A673 (cell line): ENCODE results near the gene ST6GALNAC6. TPM values are rescaled to one million over a fixed set of nuclear protein-coding genes. Genes with fewer than 3 reads are reported as not detected.

ENCODE experiments used
- BruUV-seq: library from RNA; stranded (reverse); fragments of 400-500 nt; replicated peaks from 2 replicates; lab custom pipeline; 2021; lab: Mats Ljungman, UMichigan
- CTCF ChIA-PET: fragments of 300-600 bp; sonication (Branson Sonifier 250); formaldehyde crosslinking; loops from one replicate; lab custom pipeline; 2022; ENCODE audit warnings: antibody characterized with exemption; lab: Charles Lee
- POLR2A ChIA-PET: fragments of 300-600 bp; sonication (Branson Sonifier 250); formaldehyde crosslinking; loops from one replicate; lab custom pipeline; 2022; ENCODE audit warnings: antibody characterized with exemption; ENCODE audit not compliant: low non-redundant PET; lab: Charles Lee
- DNase-seq: peaks from one replicate; pipeline ENCODE4 v3.0.0-alpha.2; 2015; ENCODE audit warnings: low spot score
- H3K27ac ChIP-seq: fragments of 200-600 bp; sonication (generic); 2 replicates; pipeline ENCODE4 v1.5.1; 2016; ENCODE audit warnings: mixed run types, low read depth, mild to moderate bottlenecking, mixed read lengths, antibody characterized with exemption, low read length; ENCODE audit not compliant: poor library complexity, severe bottlenecking
- H3K27me3 ChIP-seq: fragments of 200-600 bp; sonication (generic); replicated peaks from 2 replicates; pipeline ENCODE4 v1.6.1; 2017; ENCODE audit warnings: mixed run types, low read depth, mild to moderate bottlenecking, mixed read lengths, antibody characterized with exemption, low read length; ENCODE audit not compliant: insufficient read depth, poor library complexity
- H3K36me3 ChIP-seq: fragments of 200-600 bp; sonication (generic); 2 replicates; pipeline ENCODE4 v1.6.1; 2016; ENCODE audit warnings: mixed run types, mild to moderate bottlenecking, mixed read lengths, antibody characterized with exemption, low read length; ENCODE audit not compliant: insufficient read depth, poor library complexity, severe bottlenecking
- H3K4me1 ChIP-seq: fragments of 200-600 bp; sonication (generic); 2 replicates; pipeline ENCODE4 v1.6.1; 2017; ENCODE audit warnings: mixed run types, mild to moderate bottlenecking, mixed read lengths, antibody characterized with exemption, low read length; ENCODE audit not compliant: insufficient read depth, poor library complexity, severe bottlenecking
- H3K4me3 ChIP-seq: fragments of 200-600 bp; sonication (generic); 2 replicates; pipeline ENCODE4 v1.5.1; 2016; ENCODE audit warnings: low read depth, mixed run types, mild to moderate bottlenecking, mixed read lengths, low read length; ENCODE audit not compliant: poor library complexity, severe bottlenecking
- H3K9me3 ChIP-seq: fragments of 200-600 bp; sonication (generic); 2 replicates; pipeline ENCODE4 v1.6.1; 2016; ENCODE audit warnings: mixed run types, low read depth, mild to moderate bottlenecking, mixed read lengths, antibody characterized with exemption, low read length; ENCODE audit not compliant: poor library complexity, severe bottlenecking
- EZH2 ChIP-seq: fragments of 200-600 bp; sonication (generic); IDR thresholded peaks from 2 replicates; pipeline ENCODE4 v1.6.1; 2017; ENCODE audit warnings: borderline replicate concordance, low read depth, mild to moderate bottlenecking, mixed read lengths, antibody characterized with exemption, low read length; ENCODE audit not compliant: poor library complexity, severe bottlenecking
- intact Hi-C: fragments of 100-400 bp; cut with micrococcal nuclease; formaldehyde crosslinking; loops from one replicate; pipeline ENCODE4 v1.10.0; 2022; ENCODE audit not compliant: unreplicated experiment
- total RNA-seq: library from RNA; stranded (reverse); gene quantifications from 2 replicates; pipeline ENCODE4 v1.2.3, GENCODE V29; 2021
- TF ChIP-seq, protein P1 (sequence below): fragments of 300-800, 200-600 bp; sonication (generic); conservative IDR thresholded peaks from 2 replicates; pipeline ENCODE4 v1.5.1; 2017; ENCODE audit warnings: low read depth, mild to moderate bottlenecking, antibody characterized with exemption, low read length, moderate library complexity, mixed read lengths

ST6GALNAC6 gene
- total RNA-seq, 1 experiment from 2014 or later, result 34.7 TPM

DNA sequence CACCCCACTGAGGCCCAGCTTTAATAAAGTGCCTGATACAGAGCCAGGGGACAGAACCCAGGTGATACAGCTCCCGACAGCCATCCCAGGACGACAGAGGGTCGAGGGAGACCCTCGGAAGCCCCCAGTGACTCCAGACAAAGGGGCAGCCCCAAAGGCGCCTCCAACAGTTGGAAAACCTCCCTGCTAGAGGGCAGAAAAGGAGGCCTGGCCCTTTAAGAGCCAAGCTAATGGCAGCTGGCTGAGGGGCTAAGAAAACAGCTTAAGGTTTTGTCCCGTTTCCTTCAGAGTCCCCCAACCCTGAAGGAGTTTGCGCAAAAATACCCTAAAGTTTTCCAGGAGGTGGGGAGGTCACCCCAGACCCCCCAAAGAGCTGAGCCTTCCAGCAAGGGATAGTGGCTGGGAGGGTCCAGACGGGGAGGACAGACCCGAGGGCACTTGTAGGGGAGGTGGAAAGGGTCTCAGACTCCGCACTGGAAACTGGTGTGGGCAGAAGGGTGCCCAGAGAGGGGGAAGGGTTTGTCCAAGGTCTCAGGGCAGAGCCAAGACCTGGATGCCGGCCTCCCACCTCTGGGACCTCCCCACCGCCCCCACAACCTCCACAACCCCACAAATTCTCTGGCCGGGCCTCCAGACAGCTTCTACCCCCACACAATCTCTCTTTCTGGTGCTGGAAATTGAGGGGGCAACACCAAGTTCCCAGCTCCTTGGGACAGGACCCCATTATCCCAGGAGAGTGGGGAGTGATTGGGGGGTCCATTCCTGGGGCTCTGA is 13.7 kb downstream of the ST6GALNAC6 start:
- peak overlapping the region; percentile 80 for H3K27ac ChIP-seq
- intact Hi-C loops, result no loop called here
- H3K4me3 ChIP-seq, result no peak overlapping the region
- DNase-seq, result no peak
- no peaks in the 10 kb centered on the region for H3K9me3 ChIP-seq
- CTCF ChIA-PET, result interaction anchor here (0.9 kb wide), 1 partner anchor 16 kb away, joined by 6 read pairs; no protein-coding TSS in a partner anchor
- TSS peak; percentile 26 for BruUV-seq
- H3K36me3 ChIP-seq, result peaks cover 29% of the 10 kb centered on the region
- POLR2A ChIA-PET, result no interaction called here
- H3K4me1 ChIP-seq, result peaks cover 32% of the 10 kb centered on the region
- no peaks in the 10 kb centered on the region for H3K27me3 ChIP-seq
- TF ChIP-seq, protein P1, sequence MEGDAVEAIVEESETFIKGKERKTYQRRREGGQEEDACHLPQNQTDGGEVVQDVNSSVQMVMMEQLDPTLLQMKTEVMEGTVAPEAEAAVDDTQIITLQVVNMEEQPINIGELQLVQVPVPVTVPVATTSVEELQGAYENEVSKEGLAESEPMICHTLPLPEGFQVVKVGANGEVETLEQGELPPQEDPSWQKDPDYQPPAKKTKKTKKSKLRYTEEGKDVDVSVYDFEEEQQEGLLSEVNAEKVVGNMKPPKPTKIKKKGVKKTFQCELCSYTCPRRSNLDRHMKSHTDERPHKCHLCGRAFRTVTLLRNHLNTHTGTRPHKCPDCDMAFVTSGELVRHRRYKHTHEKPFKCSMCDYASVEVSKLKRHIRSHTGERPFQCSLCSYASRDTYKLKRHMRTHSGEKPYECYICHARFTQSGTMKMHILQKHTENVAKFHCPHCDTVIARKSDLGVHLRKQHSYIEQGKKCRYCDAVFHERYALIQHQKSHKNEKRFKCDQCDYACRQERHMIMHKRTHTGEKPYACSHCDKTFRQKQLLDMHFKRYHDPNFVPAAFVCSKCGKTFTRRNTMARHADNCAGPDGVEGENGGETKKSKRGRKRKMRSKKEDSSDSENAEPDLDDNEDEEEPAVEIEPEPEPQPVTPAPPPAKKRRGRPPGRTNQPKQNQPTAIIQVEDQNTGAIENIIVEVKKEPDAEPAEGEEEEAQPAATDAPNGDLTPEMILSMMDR, result no peak
- TF ChIP-seq EZH2, result no peak

DNA sequence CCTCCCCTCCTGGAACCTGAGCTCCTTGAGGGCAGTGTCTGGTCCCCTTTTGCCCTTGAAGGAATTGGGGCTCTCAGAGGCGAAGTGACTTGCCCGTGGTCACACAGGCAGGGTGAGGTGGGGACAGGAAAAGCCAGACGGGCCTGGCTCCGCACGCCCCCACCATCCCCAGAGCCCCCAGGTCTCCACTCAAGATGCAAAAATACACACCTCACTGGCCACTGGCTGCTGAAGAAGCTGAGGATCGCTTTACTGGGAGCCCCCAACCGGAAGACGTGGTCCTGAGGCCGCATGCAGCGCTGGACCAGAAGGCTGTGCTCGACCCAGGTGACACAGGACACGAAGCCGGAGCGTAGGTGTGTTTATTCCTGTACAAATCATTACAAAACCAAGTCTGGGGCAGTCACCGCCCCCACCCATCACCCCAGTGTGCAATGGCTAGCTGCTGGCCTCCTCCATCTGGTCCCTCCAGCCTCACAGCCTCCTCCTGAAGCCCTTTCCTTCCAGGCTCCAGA is 14.4 kb downstream of the ST6GALNAC6 start:
- no TSS peak for BruUV-seq
- TF ChIP-seq, protein P1, result no peak
- no peak for TF ChIP-seq EZH2
- Histone ChIP-seq H3K4me1 (peaks cover 32% of the 10 kb centered on the region), H3K36me3 (peaks cover 23% of the 10 kb centered on the region), H3K27ac (peak overlapping the region; percentile 80), H3K27me3 (no peaks in the 10 kb centered on the region), H3K9me3 (no peaks in the 10 kb centered on the region), H3K4me3 (no peak overlapping the region)
- intact Hi-C loops, result no loop called here
- ChIA-PET CTCF (interaction anchor here (0.9 kb wide), 1 partner anchor 15 kb away, joined by 6 read pairs; no protein-coding TSS in a partner anchor), POLR2A (no interaction called here)
- no peak for DNase-seq

DNA sequence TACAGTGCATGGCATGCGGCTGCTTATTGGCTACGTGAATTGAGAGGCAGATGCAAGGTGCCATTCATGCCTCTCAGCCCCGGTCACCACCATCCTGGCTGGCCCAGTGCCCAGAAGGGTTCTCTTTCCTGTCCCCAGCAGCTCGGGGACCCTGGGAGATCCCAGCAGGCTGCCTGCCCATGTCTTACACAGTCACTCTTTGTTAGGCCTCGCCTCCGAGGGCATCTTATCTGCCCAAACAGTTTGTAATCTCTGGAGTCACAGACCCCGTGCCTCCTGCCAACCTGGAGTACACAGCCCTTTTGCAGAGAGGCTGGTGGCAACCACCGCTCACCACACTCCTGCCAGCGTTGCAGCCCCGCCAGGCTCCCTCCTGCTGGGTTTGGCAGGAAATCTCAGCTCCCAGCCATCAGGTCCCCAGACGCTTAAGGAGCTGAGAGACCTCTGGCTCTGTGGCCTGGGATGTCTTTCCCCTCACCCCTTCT is 14.9 kb downstream of the ST6GALNAC6 start:
- POLR2A ChIA-PET, result no interaction called here
- H3K27ac ChIP-seq, result peak overlapping the region; percentile 80
- no peaks in the 10 kb centered on the region for H3K27me3 ChIP-seq
- no peaks in the 10 kb centered on the region for H3K9me3 ChIP-seq
- peak; percentile 91 for DNase-seq
- peaks cover 32% of the 10 kb centered on the region for H3K4me1 ChIP-seq
- H3K36me3 ChIP-seq, result peaks cover 17% of the 10 kb centered on the region
- intact Hi-C loops, result no loop called here
- BruUV-seq, result no TSS peak
- CTCF ChIA-PET, result interaction anchor here (0.9 kb wide), 1 partner anchor 15 kb away, joined by 6 read pairs; no protein-coding TSS in a partner anchor
- H3K4me3 ChIP-seq, result no peak overlapping the region
- TF ChIP-seq, protein P1, result no peak
- no peak for TF ChIP-seq EZH2
